HL-60/S4 treated with phorbol 12-myristate 13-acetate at 8.2 ng/mL for 4 days and 3 days (cell line): ENCODE measurements around the gene ZCCHC17.

Source experiments
- in situ Hi-C: fragments of 300-500 bp; cut with MboI; formaldehyde crosslinking; loops from 2 replicates; pipeline ENCODE4 v1.15.0; 2022; ENCODE audit warnings: low sequenced_read_pairs

Gene ZCCHC17

DNA sequence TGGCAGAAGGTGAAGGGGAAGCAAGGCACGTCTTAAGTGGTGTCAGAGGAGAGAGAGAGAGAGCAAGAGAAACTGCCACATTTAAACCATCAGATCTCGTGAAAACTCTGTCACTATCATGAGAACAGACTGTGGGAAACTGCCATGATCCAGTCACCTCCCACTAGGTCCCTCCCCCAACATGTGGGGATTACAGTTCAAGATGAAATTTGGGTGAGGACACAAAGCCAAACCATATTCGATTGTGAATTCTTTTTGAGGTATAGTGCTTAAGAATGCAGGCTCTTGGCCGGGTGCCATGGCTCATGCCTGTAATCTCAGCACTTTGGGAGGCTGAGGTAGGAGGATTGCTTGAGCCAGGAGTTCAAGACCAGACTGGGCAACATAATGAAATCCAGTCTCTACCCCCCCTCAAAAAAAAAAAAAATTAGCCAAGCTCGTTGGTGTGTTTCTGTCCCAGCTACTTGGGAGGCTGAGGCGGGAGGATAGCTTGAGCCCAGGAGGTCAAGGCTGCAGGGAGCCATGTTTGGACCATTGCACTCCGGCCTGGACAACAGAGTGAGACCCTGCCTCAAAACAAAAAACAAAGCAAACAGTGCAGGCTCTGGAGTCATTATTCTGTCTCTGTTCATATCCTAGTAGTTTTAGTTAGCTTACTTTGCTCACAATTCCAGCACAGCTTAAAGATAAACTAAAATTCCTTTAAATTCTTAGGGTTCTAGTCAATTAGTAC, 6.0 kb downstream of the ZCCHC17 start:
- in situ Hi-C loops = no loop called here

DNA sequence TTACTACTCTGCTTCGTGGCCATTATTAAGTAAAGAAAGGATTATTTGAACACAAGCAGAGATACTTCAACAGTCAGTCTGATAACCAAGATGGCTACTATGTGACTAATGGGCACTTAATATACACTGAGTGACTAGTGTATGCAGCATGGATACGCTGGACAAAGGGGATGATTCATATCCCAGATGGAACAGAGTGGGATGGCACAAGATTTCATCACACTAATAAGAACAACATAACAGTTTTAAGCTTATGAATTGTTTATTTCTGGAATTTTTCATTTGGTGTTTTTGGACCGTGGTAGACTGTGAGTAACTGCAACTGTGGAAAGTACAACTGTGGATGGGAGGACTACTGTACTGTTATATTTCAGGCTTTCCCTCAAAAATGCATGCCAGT, 9.4 kb downstream of the ZCCHC17 start:
- in situ Hi-C loops = no loop called here

DNA sequence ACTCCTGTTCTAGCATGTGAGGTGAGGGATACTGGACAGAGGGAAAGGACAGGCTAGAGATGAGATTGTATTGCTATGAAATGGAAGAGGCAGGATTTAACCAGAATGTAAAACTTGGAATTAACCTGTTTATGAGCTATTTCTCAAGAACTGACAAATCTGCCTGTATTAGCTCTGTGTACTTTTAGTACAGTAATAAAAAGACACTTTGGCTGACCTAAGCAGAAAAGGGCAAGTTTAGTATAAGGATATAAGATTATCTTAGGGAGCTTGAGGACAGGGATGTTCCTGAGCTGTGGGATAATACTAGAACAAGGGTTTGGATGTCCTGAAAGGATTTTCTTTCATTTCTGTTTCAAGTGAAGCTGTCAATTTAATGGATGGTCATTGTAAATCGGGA, 11.2 kb downstream of the ZCCHC17 start:
- in situ Hi-C loops = no loop called here

DNA sequence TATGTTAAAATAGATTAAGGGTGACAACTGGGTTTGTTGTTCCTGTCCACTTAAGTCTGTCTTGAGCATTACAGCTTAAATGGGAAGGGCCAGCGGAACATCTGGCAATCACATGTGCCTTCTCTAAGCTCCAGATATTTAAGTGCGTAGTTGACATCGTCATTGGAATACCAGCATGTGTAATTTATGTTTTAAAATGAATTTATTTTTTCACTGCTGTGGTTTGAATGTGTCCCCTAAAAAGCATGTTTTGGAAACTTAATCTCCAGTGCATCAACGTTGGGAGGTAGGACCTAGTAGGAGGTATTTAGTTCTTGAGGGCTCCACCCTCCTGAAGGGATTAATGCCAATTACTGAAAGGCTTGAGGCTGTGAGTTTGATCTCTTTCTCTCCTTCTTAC, 13.4 kb downstream of the ZCCHC17 start:
- in situ Hi-C loops = no loop called here

DNA sequence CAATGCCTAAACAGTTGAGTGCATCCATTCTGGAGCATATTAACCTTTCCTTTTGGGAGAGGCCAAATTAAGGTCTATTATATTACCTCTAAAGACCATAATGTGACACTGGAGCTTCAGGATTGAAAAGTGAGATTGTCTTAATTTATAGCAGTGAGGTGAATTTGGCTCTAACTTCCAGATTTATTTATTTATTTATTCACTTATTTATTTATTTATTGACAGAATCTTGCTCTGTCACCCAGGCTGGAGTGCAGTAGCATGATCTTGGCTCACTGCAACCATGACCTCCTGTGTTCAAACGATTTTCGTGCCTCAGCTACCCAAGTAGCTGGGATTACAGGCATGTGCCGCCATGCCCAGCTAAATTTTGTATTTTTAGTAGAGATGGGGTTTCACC, 19.1 kb downstream of the ZCCHC17 start:
- in situ Hi-C loops = no loop called here

DNA sequence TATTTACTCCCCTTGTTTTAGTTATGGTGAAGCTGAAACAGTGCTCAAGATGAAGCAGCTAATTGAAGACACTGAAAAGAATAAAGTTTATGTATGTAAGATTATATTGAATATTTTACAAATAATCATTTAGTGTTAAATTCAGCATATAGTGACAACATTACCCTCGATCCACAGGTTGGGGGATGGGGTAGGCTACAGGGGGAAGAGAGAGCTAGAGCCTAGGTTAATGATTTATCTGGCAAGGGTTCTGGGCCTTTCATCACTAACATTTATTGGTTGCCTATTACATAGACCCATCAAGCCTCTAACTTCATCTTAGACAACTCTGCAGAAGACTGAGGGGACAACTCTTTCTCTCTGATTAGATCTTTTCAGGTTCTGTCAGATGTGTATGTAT, 21.3 kb downstream of the ZCCHC17 start:
- in situ Hi-C loops = no loop called here

DNA sequence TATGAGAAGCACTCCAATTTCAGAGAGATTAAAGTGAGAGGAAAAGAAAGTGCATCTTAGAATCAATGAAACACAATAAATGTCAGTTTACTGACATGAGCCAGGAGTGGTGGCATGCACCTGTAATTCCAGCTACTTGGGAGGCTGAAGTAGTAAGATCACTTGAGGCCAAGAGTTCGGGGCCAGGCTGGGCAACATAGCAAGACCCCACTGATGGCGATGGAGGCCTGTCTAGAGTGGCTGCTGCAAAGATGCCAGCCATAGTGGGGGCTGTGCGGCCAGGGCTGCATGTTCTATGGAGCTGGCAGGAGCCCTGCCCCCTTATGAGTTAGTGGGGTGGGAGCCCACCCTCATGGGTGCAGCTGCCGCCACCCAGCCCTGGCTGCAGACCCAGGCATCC, 27.3 kb downstream of the ZCCHC17 start:
- in situ Hi-C loops = no loop called here

DNA sequence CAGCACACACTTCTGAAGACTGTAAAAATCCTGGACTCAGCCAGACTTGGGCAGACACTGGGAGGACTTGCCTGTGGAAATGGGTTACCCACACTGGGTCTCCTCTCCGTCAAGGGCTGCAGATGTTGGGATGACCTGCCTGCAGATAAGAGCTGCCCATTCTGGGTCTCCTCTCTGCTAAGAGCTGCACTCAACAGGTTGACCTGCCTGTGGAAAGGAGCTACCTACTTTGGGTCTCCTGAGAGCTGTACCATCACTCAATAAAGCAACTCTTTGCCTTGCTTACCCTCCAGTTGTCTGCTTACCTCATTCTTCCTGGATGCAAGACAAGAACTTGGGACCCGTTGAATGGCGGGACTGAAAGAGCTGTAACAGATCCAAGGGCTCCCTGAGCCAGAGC, 28.2 kb downstream of the ZCCHC17 start:
- in situ Hi-C loops = no loop called here

DNA sequence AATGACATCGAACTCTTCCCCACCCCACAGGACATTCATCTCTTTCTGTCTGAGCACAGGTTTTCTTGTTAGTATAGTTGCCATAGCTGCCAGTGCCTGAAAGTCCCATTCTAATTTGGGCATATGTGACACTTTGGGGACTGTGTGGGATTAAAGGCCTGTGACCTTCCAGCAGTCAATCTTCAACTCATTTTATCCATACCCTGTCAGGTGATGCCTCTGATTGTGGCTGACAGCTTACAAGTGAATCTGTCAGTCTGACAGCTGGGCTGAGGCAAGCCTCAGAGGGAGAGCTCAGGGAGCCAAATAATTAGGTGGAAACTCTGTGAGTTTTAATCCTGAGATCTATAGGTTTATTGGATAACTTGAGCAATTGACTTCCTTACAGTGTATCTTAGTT, 29.6 kb downstream of the ZCCHC17 start:
- in situ Hi-C loops = no loop called here

DNA sequence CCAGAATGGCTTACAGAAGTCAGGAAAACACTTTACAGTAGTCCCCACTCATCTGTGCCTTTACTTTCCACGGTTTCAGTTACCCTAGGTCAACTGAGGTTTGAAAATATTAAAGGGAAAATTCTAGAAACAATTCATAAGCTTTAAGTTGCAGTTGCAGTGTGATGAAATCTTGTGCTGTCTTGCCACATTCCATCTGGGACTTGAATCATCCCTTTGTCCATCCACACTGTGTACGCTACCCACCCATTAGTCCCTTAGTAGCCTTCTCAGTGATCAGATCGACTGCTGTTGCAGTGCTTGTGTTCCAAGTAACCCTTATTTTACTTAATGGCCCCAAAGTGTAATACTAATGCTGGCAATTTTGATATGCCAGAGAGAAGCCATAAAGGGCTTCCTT, 30.5 kb downstream of the ZCCHC17 start:
- in situ Hi-C loops = no loop called here

DNA sequence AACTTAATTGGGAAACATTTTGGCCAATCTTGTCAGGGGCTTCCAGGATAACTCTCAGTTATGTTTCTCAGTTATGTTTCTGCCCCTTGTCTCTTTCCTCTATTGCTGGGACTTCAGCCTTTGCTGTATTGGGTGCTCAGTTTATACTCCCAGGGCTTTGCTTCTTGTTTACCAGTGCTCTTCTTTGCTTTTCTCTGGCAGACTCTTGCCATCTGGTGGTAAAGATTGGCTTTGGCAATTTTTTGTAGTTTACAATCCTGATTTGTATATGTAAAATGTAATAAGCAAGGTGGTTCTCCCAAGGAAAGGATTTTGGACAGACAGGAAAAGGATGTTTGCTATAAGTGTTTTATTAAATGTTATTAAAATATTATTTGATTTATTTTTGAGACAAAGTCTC, 38.2 kb downstream of the ZCCHC17 start:
- in situ Hi-C loops = no loop called here

DNA sequence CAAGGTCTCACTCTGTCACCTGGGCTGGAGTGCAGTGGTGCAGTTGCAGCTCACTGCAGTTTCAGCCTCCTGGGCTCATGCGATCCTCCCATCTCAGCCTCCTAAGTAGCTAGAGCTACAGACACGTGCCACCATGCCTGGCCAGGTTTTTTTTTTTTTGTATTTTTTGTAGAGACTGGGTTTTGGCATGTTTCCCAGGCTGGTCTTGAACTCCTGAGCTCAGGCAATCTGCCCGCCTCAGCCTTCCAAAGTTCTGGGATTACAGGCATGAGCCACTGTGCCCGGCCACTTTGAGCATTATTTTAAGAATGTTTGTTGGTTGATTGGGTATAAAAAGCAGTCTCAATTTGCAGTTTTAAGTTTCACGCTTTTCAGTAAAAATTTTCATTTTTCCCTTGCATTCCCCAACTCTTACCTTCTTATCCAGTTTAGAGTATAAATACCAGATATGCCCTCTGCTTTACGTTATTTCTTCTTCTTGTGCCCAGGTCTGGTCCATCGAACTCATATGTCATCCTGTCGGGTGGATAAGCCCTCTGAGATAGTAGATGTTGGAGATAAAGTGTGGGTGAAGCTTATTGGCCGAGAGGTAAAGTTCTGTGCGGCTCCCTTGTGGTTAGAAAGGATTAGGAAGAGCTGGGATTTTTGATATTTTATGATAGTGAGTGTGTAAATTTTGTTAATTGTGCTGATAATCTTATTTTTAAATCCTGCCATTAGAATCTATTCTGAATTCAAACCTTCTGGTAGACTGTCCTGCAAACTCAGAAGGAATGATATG, 40.0 kb downstream of the ZCCHC17 start:
- in situ Hi-C loops = no loop called here

DNA sequence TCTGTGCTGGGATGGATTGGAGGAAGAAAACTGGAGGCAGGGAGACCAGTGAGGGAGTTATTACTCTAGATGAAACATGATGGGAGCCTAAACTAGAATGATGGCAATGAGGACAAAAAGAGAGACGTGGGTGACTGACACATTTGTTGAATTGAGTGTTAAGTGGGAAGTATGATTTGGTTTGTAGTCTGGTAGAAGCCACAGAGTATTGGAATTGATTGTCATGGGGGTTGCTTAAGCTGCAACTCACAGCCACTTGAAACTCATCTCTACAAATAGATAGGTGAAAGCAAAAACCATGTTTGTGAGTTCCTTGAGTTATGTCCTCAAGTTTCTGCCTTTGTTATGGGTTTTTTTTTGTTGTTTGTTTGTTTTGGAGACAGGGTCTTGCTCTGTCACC, 47.7 kb downstream of the ZCCHC17 start:
- in situ Hi-C loops = no loop called here

DNA sequence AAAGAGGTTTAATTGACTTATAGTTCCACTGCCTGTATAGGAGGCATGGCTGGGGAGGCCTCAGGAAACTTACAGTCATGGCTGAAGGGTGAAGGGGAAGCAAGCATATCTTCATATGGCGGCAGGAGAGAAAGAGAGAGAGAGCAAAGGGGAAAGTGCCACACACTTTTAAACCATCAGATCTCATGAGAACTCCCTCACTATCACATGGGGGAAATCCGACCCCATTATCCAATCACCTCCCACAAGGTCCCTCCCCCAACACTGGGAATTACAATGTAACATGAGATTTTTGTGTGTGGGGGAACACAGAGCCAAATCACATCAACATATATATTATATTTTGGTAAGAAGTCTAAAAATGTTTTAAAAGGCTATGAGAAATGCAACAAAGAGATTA, 48.8 kb downstream of the ZCCHC17 start:
- in situ Hi-C loops = no loop called here

DNA sequence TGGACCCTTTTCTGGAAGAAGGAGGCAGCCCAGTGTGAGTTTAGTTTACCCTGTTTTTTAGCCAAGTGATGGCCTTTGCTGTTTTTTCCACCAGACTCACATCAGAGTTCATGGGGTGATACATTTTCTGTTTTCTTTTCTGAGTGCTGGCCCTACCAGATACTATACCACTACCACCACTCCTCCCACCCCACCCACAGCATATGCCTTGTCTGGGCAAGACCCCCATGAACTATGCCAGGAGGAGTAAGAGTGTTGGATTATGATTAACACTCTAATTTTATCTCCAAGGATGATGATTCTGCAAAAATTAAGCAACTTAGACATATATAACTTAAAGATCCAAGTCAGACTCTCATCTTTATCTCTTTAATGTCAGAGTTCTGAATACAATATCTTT, 50.0 kb downstream of the ZCCHC17 start:
- in situ Hi-C loops = no loop called here

DNA sequence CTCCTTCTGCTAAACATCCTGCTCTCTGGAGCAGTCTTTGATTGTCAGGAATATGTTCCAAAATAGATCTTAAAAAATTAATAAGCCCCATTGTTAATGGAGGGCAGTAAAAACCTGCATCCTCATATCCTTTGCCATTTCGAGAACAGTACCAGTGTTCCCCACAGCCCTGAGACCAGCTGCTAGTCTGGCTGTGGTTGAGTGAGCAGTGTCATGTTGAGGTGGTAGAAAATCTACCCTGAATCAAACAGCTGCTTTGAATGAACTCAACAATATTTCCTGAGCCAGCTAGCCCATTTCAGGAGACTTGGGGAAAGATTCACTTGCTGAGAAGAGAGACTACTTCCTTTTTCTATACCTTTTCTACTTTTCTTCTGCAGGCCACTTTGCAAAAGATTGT, 51.6 kb downstream of the ZCCHC17 start:
- in situ Hi-C loops = no loop called here

DNA sequence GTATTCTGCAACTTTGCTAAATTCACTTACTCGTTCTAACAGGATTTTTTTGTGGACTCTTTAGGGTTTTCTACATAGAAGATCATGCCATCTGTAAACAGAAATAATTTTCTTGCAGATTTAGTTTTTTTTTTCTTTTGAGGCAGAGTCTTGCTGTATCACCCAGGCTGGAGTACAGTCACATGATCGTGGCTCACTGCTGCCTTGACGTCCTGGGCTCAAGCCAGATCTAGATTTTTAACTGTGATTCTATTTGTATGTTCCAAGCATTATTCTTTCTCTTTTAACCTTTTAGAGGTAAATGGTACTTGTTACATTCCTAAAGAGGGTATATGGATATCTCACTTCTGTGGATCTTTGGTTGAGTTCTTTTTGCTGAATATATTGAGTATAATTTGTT, 57.5 kb downstream of the ZCCHC17 start:
- in situ Hi-C loops = no loop called here

DNA sequence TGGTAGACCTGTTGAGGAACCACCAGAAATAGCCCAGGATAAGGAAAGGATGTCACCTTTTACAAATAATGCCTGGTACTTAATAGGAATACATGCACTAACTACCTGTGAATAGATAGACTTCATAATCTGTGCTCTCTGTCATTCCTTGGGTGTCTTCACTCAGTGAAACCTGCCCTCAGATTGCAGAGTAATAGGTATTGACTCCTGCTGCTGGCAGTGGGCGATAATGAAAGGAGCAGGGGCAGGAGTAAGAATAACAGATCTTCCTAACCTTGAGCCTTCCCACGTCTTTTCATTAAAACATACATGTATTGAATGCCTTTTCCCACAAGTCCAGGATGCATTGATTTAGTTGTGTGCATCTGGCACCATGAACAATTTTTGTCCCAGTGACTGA, 59.6 kb downstream of the ZCCHC17 start:
- in situ Hi-C loops = no loop called here

DNA sequence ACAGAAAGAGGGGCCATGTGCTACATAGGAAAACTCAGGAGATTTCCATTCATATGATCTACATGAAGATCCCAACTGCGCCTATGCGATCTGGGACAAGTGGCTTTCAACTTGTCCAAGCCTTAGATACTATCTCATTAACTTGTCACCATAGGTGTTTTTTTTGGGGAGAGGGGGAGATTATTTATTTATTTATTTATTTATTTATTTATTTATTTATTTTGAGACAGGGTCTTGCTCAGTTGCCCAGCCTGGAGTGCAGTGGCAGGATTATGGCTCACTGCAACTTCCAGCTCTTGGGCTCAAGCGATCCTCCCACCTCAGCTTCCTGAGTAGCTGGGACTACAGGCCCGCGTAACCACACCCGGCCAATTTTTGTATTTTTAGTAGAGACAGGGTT, 64.8 kb downstream of the ZCCHC17 start:
- in situ Hi-C loops = no loop called here

DNA sequence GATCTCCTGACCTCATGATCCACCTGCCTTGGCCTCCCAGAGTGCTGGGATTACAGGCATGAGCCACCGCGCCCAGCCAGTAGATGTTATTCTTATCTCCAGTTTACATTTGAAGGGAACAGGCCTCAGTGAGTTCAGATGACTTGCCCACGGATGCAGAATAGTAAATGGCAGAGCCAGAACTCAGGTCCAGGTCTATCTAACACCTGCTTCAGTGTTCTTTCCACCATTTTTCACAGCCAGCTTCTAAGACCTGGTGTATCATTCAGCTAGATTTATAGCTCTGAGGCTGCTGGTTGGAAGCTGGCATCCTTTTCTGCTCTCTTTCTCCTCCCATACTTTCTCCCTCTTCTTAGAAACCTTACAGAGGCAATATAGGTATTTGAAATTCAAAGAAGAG, 65.2 kb downstream of the ZCCHC17 start:
- in situ Hi-C loops = no loop called here

DNA sequence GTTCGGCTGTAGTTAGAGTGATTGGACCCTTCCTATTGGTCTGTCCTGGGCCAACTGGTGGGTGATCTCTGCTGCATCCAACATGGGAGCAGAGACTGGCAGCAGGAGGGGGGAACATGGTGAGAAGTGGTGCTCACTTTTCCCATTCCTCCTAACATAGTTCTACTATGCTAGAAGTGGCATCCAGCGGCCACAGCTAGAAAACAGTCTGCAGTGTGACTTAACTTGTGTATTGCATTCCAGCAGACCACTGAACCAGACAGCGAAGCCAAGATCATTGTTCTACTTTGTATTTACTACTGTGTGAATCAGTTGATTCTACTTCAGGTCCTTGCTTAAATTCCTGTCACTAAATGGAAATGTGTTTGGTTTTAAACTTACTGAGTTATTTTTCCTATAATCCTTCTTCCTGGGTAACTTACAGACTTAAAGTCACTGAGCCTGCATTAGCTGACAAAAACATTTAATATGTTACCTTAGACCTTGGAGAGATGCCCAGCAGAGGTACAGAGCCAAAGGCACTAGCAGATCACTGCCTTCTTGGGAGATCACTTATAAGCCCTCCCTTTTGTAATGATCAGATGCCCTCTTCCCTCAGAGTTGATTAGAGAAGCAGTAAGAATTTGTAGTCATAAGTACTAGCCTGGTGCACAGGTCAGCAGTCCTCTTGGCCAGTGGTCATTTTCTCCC, 67.9 kb downstream of the ZCCHC17 start:
- in situ Hi-C loops = no loop called here

DNA sequence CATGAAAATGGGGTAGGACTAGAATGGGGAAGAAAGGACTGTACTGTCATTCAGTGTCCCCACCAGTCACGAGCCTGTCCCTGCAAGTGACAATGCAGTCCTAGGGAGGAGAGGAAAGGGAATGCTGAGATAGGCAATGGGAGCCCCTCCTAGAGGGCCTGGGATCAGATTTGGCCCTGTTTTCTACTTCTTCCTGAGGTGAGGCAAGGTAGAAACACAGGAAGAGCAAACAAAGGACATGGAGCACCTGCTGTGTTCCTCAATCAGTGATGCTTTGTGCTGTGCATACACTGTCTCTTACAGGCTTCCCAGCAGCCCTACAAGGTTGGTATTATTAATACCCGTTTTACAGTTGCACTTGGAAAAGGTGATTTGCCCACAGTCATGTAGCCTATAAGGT, 70.0 kb downstream of the ZCCHC17 start:
- in situ Hi-C loops = no loop called here
